Right lobe of liver (tissue), 4 donors: ENCODE results near the gene HLA-DQA1.

Experiments
- CTCF ChIP-seq, 4 donors: fragments of 200-600 bp in 3 of 4; fragments of 450-650 bp in 1 of 4; IDR thresholded peaks; one replicate each; pipeline versions ENCODE4 v1.5.1 to v1.8.0; 2016 to 2022; ENCODE audit warnings: antibody characterized with exemption in 4 of 4, mild to moderate bottlenecking in 2 of 4
- POLR2A ChIP-seq: fragments of 450-650 bp; IDR thresholded peaks from one replicate; pipeline ENCODE4 v1.6.1; 2017; ENCODE audit warnings: antibody characterized with exemption, mild to moderate bottlenecking
- donor health status: DM: no; HTN: no; CAD: no.
- donor health status: DM: no; HTN: no; CAD: no.
- donor health status: DM: no; HTN: yes; CAD: no.

- no peak for TF ChIP-seq CTCF (IDR thresholded peaks at IDR 0.05)
- TF ChIP-seq POLR2A: no peak
Observed at GRCh38 chr6:32668226-32668747, 31.1 kb downstream of the HLA-DQA1 start.
